Mesothelial cell of epicardium (in vitro differentiated cells): ENCODE results near the gene PSD4. TPM values are rescaled to one million over a fixed set of nuclear protein-coding genes. Genes with fewer than 3 reads are reported as not detected.

Experiments
- DNase-seq, 2 experiments: peaks; one replicate each; pipeline ENCODE4 v3.0.0; 2021; ENCODE audit warnings: low spot score in 2 of 2; ENCODE audit not compliant: unreplicated experiment in 2 of 2
- H3K27ac Mint-ChIP-seq: 2 replicates; pipeline ENCODE4 v1.8.0; 2021; ENCODE audit warnings: mixed read lengths
- H3K27me3 Mint-ChIP-seq: 2 replicates; pipeline ENCODE4 v1.8.0; 2021; ENCODE audit warnings: low read depth, mixed read lengths
- H3K36me3 Mint-ChIP-seq: 2 replicates; pipeline ENCODE4 v1.8.0; 2021; ENCODE audit warnings: mixed read lengths
- H3K4me1 Mint-ChIP-seq: 2 replicates; pipeline ENCODE4 v1.8.0; 2021; ENCODE audit warnings: mixed read lengths
- H3K4me3 Mint-ChIP-seq: 2 replicates; pipeline ENCODE4 v1.8.0; 2021; ENCODE audit warnings: mild to moderate bottlenecking, moderate library complexity, mixed read lengths
- H3K9me3 Mint-ChIP-seq: 2 replicates; pipeline ENCODE4 v1.8.0; 2021; ENCODE audit warnings: mixed read lengths
- CTCF ChIP-seq: fragments of 200-600 bp; sonication (generic); IDR thresholded peaks from one replicate; pipeline ENCODE4 v1.5.0; 2021; ENCODE audit warnings: antibody characterized with exemption; ENCODE audit not compliant: unreplicated experiment
- total RNA-seq: library from RNA; stranded (reverse); gene quantifications from 3 replicates; pipeline ENCODE4 v1.2.1, GENCODE V29; 2021

The PSD4 gene
- total RNA-seq, 1 donor from 2014 or later, result 20.1 TPM

GRCh38 chr2:113138428-113139322, 35.1 kb upstream of the PSD4 start:
- TF ChIP-seq CTCF, result peak; percentile 98
- Mint-ChIP-seq H3K4me1 (peaks cover 10% of the 10 kb centered on the region), H3K27ac (no peak overlapping the region), H3K27me3 (no peaks in the 10 kb centered on the region), H3K4me3 (peak overlapping the region; percentile 36), H3K36me3 (no peaks in the 10 kb centered on the region), H3K9me3 (no peaks in the 10 kb centered on the region)
- DNase-seq, result no peak

GRCh38 chr2:113141451-113141850, 32.3 kb upstream of the PSD4 start:
- no peak for DNase-seq
- Mint-ChIP-seq H3K36me3 (no peaks in the 10 kb centered on the region), H3K27ac (no peak overlapping the region), H3K9me3 (peaks cover 22% of the 10 kb centered on the region), H3K27me3 (peaks cover 8% of the 10 kb centered on the region), H3K4me3 (no peak overlapping the region), H3K4me1 (peaks cover 10% of the 10 kb centered on the region)
- no peak for TF ChIP-seq CTCF

- Mint-ChIP-seq H3K27me3 (peaks cover 8% of the 10 kb centered on the region), H3K27ac (no peak overlapping the region), H3K9me3 (peaks cover 22% of the 10 kb centered on the region), H3K4me3 (no peak overlapping the region), H3K4me1 (peaks cover 10% of the 10 kb centered on the region), H3K36me3 (no peaks in the 10 kb centered on the region)
- no peak for DNase-seq
- no peak for TF ChIP-seq CTCF
Observed at GRCh38 chr2:113142290-113142689, 31.5 kb upstream of the PSD4 start.

GRCh38 chr2:113144259-113144658, 29.5 kb upstream of the PSD4 start:
- Mint-ChIP-seq H3K36me3 (no peaks in the 10 kb centered on the region), H3K4me1 (no peaks in the 10 kb centered on the region)

More at GRCh38 chr2:113144259-113144658, 29.5 kb upstream of the PSD4 start:
- H3K4me3 Mint-ChIP-seq, result no peak overlapping the region
- DNase-seq, result no peak
- H3K27ac Mint-ChIP-seq, result no peak overlapping the region
- no peak for TF ChIP-seq CTCF
- peaks cover 8% of the 10 kb centered on the region for H3K27me3 Mint-ChIP-seq
- peaks cover 22% of the 10 kb centered on the region for H3K9me3 Mint-ChIP-seq
